Omental fat pad (tissue), 4 donors: ENCODE data around the gene HMGB1. TPM values are rescaled to one million over a fixed set of nuclear protein-coding genes. Genes with fewer than 3 reads are reported as not detected.

Experiments
- ATAC-seq: fragments of 150-250 bp; one replicate; pipeline ENCODE4 v1.9.1; 2016; ENCODE audit warnings: mild to moderate bottlenecking, moderate library complexity; ENCODE audit not compliant: low FRiP score
- DNase-seq: peaks from one replicate; pipeline ENCODE4 v3.0.0-alpha.2; 2019; ENCODE audit warnings: low spot score
- total RNA-seq, 4 donors: library from RNA; depleted of rRNA; stranded (reverse); fragments of >200 nt; gene quantifications; one replicate each; pipeline ENCODE4 v1.1.0, GENCODE V29; 2016
- TF ChIP-seq, protein P1 (sequence below), 3 donors: fragments of 450-650 bp; IDR thresholded peaks; one replicate each; pipeline ENCODE4 v1.5.1; 2016 to 2017; ENCODE audit warnings: antibody characterized with exemption in 3 of 3, mild to moderate bottlenecking in 3 of 3, moderate library complexity in 2 of 3

The HMGB1 gene
- total RNA-seq, 4 donors from 2014 or later = 209 to 262 (median 236) TPM

DNA sequence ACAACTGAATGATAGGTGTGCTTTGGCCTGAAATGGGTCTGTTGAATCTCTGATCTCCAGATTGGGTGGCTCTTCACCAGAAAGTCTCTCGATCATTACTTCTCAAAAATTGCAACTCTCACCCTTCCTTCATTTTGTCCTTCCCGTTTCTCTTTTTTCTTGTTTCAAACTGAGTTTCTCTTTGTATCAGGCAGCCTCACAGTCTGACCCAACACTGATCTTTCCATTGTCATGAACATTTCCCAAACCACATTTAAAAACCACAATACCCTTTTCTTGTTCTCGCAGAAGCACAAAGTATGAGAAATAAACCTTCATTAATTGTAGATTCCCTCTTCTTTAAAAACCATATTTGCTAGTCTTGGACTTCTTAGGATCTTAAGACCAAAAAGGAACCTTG lies 33.6 kb upstream of the HMGB1 start:
- no peak for ATAC-seq
- DNase-seq = no peak
- TF ChIP-seq, protein P1, sequence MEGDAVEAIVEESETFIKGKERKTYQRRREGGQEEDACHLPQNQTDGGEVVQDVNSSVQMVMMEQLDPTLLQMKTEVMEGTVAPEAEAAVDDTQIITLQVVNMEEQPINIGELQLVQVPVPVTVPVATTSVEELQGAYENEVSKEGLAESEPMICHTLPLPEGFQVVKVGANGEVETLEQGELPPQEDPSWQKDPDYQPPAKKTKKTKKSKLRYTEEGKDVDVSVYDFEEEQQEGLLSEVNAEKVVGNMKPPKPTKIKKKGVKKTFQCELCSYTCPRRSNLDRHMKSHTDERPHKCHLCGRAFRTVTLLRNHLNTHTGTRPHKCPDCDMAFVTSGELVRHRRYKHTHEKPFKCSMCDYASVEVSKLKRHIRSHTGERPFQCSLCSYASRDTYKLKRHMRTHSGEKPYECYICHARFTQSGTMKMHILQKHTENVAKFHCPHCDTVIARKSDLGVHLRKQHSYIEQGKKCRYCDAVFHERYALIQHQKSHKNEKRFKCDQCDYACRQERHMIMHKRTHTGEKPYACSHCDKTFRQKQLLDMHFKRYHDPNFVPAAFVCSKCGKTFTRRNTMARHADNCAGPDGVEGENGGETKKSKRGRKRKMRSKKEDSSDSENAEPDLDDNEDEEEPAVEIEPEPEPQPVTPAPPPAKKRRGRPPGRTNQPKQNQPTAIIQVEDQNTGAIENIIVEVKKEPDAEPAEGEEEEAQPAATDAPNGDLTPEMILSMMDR (IDR thresholded peaks at IDR 0.05) = no peak

DNA sequence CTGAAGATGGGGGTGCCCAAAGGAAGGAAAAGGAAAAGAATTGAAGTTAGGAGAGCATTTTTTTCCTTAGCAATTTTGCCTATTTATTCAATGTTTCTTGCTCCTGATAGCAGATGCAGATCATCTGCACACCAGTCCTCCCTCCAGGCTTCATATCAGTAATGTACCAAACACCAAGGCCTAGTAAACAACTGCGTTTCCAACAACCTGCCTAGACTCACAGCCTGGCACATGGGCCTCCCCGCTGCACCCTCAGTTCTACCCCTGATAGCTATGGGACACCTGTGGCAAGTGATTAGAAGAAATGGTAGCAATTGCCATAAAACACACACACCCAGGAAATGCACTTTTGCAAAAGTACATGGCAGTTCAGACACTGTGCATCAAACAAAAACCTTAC lies 30.4 kb upstream of the HMGB1 start:
- DNase-seq (no peak), ATAC-seq (no peak)
- TF ChIP-seq, protein P1 (IDR thresholded peaks at IDR 0.05) = no peak

GRCh38 chr13:30495746-30496145 lies 30.0 kb upstream of the HMGB1 start:
- TF ChIP-seq, protein P1 (IDR thresholded peaks at IDR 0.05) = no peak
- no peak for DNase-seq
- no peak for ATAC-seq

DNA sequence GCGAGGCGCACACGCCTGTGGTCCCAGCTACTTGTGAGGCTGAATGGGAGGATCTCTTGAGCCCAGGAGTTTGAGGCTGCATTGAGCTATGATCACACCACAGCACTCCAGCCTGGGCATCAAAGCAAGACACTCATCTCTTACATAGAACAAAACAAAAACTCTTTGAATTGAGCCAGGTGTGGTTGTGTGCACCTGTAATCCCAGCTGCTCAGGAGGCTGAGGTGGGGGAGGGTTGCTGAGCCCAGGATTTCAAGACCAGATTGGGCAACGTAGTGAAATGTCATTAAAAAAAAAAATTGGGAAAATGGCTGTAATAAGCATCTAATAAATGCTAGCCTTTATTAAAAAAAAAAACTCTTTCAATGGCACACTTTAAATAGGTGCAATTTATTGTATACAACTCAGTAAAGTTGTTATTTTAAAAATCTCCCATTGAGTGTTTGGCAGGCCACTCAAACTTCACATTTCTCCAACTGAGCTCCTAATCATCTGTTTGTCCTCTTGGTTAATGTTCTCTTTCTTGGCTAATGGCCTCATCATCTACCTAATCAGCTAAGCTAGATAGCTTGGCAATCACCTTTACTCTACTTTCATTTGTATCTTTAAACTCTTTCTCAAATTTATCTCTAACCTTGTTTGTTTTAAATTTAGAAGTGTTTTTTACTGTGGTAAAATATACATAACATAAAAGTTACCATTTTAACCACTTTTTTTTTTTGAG lies 28.1 kb upstream of the HMGB1 start:
- ATAC-seq = no peak
- TF ChIP-seq, protein P1 (IDR thresholded peaks at IDR 0.05) = no peak
- DNase-seq = no peak

GRCh38 chr13:30487075-30487470 lies 21.3 kb upstream of the HMGB1 start:
- no peak for ATAC-seq
- no peak for DNase-seq
- TF ChIP-seq, protein P1 (IDR thresholded peaks at IDR 0.05) = no peak

GRCh38 chr13:30486230-30487074 lies 20.7 kb upstream of the HMGB1 start:
- ATAC-seq (no peak), DNase-seq (no peak)
- TF ChIP-seq, protein P1 (IDR thresholded peaks at IDR 0.05) = no peak
